Activated naive CD4-positive, alpha-beta T cell treated with Interleukin-2 at 50 U/mL for 16 hours (primary cell): ENCODE data around the gene SOWAHA.
"Not testable (repeated sequence)": the region's sequence is repeated elsewhere in the genome, so short reads cannot be mapped to it uniquely, and the experiment has no call there.

ENCODE experiments used
- DNase-seq: peaks from one replicate; pipeline ENCODE4 v3.0.0-alpha.2; 2020

Gene SOWAHA

DNA sequence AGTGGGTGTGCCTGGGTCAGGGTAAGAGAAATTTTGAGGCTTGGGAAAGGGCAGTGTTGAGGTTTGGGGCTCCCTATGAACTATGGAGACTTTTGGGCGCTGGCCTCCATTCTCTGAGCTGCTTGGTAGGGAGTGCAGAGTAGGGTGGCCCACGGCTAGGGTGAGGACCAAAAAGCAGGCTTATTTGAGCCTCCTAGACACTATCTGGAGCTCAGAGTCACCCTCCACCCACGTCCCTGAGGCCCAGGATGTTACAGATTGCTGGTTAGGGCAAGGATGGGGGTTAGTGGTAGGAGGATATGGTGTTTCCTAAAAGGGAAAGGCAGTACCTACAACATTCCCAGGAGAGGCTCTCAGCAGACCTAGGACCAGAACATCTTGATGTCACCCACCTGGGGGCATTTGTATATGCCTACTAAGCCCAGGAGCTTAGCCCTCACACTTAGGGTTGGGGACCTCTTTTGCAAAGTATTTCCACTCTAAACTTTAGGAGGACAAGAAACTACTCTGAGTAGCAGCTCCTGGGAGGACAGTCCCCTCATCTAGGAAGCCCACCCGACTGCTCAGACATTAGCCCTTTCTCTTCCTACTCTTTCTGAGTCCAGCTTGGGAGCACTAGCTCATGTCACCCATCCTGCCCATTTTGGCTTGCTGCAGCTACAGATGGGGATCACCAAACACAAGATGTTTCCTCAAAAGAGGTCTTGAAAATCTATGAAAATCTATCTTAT lies 15.0 kb downstream of the SOWAHA start:
- no peak for DNase-seq

DNA sequence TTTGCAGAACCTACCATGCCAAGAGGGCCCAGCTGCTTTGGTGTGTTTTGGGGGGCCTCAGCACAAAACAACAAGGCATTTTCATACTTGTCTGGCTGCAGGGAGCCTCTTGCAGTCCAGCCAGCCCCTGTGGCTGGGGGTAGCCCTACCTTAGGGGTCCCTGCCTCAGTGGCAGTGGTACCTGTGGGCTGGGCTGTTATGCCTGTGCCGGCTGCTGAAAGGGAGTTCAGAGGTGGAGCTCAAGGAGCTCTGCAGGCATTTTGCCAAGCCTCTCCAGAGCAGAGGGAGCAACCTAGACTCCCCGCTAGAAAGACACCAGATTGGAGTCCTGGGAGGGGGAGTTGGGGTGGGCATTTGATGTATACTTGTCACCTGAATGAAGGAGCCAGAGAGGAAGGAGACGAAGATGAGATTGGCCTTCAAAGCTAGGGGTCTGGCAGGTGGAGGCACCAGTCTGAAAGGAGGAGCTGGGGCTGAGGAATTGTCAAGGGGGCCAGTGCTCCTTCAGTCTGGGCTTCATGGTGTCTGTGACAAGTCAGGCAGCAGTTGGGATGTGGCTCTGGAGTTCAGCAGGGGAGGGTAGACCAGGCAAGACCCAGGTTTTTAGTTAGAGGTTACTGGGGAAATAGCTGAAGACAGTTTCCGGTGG lies 15.9 kb downstream of the SOWAHA start:
- DNase-seq = no peak

DNA sequence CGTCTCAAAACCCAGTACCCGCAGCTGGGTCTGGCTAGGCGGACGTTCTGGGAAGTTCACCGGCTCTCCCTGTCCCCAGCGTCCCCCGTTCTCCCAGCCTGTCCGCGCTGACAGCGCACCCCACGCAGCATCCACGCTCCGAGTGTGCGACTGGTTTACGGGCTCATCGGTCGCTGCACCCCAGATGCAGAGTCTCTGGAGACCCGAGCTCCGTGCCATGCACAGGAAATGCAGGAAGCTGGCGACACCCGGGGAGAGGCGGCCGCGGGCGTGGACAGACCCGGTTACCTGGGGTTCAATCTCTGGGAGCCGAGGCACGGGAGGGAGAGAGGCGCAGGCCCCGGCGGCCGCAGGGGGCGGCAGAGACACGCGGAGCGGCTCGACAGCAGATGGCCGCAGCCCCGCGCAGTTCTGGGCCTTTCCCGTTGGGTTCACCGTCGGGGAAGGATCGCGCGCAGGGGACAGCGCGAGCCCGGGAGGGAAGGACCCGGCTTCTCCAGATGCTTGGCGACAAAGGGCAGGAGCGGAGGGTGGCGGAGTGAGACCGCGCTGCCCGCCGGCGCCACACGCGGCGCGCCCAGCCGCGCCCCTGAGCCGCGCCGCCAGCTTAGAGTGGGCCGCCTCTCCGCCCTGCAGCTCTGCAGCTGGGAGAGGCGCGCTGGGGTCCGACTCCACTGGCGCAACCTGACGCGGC lies 16.8 kb downstream of the SOWAHA start:
- peak; percentile 75 for DNase-seq

DNA sequence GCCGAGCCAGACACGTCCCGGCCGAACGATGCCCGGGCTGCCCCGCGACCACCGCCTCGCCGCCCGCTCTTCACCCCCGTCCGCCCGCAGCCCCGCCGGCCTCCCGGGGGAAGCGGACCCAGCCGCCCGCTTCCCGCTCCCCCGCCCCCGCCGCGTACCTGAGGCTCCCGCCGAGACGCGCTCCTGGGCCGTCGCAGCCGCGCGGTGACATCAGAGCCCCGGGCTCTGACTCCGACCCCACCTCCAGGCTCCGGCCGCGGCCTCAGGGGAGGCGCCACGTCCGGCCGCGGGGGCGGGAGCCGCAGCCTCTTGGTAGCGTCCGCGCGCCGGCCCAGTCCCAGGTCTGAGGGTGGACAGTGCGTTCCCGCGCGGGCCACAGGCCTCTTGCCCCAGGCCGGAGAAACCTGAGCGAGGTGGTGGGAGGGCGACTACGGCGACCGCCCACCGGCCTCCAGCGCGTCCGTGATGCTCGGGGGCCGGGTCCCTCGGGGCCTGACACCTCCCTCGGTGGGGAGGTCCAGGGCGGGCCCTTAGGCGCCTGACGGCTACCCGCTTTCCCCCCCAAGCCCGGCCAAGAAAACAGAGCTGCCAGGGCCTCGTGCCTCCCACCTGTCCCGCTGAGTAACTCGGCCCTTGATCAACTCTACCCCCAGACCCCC lies 17.5 kb downstream of the SOWAHA start, which contains the start of gene SHROOM1:
TSS of gene SHROOM1 (minus strand) at position 212 of the 659 bp plus-strand sequence. CDS start 4,507 bp downstream, outside the sequence.
- no peak for DNase-seq

DNA sequence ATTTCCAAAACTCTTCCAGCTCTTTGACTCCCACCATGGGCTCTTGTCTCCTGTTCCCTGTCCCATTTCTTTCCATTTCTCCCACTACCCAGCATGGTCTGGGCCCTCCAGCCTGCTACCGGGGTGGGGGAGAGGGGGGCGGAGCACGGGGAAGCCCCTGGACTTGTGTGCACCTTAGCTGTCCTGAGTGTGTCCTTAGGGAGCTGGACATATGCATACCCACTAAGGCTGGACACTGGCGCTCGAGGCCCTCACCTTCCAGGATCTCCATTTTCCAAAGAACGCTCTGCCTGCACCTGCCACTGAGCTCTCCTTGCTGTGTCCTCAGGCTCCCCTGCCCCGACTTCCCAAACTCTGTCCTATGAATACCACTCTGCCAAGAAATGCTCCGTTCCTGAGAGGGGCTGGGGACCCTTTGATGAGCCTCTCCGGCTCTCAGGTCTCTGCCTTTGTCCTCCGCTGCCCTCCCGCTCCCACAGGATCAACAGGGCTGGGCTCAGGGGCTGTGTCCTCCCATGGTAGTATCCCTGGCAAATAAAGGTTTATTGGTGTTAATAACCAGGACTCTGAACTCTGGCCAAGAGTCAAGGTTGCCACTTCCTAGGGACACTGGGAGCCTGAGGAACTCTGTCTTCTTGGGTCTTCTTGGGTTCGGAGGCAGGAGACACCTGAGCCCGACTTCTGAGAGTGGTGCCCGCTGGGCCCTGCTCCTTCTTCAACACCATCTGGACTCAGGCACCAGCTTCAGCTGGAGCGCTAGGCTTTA lies 18.2 kb downstream of the SOWAHA start:
- DNase-seq = no peak

DNA sequence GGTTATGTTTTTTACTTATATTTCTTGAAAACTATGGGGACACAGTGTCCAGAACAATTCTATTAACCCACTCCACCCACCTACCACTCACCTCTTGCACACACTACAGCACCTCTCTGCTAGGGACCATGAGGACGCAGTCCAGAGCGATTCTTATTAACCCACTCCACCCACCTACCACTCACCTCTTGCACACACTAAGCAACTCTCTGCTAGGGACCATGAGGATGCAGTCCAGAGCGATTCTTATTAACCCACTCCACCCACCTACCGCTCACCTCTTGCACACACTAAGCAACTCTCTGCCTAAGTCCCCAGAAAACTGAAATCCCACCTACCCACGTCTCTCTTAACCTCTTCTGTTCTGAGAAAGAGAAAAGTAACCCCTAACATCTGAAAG lies 19.5 kb downstream of the SOWAHA start:
- DNase-seq = no peak

DNA sequence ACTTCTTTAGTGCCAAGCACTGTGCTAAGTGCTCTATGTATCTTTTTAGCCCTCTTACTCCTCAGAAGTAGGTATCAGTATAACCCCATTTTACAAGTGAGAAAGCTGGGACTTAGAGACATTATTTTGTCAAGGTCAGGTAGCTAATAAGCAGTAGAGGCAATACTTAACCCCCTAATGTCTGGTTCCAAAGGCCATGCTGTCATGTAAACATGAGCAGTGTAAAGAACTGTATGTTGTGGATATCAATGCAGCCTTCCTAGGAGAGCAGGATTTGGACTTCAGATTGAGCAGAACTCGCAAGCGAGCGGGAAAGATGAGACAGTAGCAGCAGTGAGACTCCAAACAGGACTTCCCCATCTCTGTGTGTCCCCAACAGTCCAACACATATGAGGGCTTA lies 21.0 kb downstream of the SOWAHA start:
- no peak for DNase-seq

DNA sequence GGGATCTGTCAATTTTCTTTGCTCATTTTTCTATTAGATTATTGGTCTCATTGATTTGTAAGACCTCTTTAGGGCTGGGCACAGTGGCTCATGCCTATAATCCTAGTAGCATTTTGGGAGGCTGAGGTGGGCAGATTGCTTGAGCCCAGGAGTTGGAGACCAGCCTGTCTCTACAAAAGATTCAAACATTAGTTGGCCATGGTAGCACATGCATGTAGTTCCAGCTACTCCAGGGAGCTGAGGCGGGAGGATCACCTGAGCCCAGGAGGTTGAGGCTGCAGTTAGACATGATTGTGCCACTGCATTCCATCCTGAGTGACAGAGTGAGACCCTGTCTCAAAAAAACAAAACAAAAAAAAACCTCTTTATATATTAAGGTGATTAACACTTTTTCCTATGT lies 23.8 kb downstream of the SOWAHA start:
- DNase-seq = no peak

DNA sequence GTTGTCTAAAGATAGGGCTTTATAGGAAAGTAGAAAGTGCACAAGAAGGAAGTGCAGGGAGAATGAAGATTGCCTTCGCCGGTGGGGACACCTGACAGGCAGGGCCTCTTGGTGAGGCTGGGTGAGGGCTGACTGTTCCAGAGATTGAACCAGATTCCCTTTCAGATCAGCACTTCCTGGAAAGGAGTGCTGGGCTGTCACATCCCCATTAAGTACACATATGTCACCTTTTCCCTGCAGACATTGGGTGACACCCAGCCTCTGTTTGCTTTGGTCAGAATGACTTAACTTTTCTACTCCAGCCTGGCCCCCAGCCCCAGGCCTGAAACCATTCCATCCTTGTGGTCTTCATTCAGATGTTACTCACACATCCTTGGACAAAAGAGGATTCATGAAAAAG lies 24.8 kb downstream of the SOWAHA start:
- no peak for DNase-seq

DNA sequence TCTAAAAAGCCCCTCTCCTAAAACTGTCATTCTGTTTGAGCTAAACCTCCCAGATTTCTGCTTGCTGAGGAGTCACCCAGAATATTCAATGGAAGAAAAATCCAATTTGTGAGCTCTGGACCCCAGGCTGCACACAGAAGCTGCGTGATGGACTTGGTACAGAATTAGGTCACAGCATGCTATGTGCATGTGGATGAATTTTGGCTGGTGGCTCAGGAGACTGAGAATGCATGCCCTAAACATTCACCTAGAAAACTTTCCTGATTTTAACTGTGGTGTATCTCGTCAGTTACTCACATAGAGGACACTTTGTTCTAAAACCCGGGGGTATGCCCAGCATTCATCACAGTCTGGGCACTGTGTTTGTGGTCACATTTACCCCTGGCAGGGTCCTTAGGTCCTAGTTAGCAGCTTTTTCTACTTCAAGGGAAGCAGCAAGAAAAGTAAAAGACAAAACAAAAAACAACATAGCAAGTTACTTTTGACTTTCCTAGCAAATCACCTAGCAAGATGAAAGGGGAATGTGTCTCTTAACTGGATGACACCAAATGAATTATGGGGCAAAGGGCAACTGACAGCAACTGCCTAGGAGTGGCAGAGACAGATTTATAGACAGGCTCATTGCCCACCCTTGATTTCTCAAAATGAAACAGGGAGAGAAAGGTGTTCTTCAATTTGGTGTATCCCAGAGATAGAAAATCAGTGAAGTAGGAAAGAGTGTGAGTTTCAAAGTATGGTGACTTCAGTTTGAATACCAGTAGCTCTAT lies 25.6 kb downstream of the SOWAHA start:
- DNase-seq = no peak

DNA sequence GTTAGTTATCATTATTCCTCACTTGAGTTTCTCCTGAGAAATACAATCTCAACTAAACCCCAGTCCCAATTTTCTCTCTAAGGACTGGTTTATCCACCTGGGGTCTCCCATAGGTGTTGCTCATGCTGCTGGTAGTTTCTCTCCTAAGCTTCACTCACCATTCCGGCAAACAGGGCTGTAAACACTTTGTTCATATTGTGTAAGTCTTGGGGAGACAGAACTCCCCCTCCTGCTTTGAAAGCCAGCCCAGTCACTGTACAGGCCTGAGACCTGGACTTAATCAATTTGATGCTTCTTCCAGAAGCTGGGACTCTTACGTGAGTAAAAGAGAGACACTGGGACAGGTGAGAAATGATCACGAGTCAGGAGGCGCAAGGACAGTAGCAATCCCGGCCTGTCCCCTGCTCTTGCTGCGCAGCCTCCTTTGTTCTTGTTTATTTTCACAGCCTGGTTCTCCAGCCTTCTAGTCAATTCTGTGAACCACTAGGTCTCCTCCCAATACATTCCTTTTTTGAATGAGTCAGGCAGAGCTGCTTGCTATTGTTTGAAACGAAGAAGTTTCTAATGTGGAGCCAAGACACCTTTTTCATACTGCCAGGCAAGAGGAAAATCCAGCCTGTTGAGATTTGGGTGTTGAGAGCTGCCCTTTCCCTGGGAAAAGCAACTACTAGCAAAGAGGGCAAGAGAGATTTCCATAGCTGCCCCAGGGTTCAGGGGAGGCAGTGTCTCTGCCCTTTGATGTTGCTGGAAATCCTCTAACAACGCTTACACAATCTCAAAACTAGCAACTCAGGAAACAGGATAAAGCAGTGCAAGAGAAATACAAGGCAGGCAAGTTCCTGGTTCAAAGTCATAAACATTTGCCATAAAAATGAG lies 26.6 kb downstream of the SOWAHA start:
- no peak for DNase-seq

DNA sequence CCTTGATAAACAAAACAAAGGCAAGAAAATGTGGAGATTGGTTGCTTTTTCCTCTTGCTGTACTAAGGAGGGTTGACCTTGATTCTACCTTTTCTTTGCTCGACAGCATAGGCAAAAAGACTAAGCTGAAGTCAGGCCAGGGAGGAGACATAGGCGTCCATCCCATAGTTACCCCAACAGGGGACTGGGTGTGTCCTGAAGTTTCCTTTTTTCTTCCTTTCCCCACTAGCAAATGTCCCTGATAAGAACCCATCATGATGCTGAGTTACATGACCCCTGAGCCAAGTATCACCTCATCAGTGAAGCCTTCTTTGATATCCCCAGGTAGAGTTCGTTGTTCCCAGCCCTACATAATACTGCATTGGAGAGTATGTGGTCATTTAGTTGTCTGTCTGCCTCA lies 27.2 kb downstream of the SOWAHA start:
- DNase-seq = no peak

DNA sequence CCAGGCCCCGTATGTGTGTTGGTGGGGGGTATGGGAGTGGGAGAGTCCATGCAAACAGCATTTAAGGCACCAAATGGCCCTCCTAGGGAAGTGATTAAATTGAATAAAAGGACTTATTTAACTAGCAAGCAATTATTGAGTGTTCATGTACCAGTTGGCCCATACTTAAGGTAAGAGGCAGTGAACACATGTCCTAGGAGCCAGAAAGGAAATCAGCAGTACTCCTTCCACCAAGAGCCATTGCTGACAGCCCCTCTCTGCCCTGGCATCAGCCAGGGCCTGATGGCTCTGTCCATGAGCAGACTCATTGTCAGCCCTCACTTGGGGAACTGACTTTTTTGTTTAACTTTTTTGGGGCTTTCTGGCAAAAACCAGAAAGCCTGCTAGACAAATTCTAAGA lies 27.8 kb downstream of the SOWAHA start:
- DNase-seq = no peak

DNA sequence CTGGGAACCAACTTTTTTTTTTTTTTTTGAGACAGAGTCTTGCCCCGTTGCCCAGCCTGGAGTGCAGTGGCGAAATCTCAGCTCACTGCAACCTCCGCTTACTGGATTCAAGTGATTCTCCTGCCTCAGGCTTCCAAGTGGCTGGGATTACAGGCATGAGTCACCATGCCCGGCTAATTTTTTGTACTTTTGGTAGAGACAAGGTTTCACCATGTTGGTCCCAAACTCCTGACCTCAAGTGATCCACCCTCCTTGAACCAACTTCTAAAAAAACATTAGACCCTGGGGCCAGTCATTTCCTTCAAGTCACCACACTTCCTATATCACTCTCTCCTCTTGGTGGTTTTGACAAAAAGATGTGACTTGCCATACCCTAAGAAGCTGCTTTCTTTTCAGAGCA lies 28.2 kb downstream of the SOWAHA start:
- DNase-seq = no peak

DNA sequence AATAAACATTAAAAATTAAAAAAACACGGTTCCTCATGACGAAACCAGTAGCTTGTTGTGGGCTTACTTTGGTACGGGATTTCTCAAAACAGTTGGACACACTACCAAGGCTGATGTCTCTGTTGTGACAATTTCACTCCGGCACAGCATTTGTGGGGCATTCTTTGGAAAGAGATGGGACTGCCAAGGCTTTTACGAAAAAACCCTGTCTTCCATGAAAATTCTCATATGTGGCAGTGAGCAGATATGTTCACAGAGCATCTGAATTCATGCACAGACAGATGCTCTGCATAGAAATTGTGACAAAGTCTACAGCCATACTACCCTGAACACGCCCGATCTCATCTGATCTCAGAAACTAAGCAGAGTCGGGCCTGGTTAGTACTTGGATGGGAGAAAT lies 35.2 kb downstream of the SOWAHA start:
- DNase-seq = no peak

DNA sequence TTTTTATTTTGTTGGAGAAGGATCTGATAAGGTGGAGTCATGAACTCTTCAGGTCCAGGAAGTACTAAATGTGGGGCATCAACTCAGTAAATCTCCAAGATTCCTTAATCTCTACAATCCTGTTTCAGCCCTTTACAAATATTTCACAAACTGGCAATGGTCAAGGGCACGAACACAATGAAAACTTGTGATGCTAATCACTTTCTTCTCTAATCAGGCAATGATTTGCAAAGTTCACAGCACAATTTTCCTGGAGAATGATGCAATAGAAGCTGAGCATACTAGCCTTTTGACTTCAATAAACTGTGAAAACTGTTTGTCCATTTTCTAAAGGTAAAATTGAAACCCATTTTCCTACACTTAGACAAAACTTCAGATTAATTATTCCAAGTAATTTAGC lies 36.2 kb downstream of the SOWAHA start:
- no peak for DNase-seq

DNA sequence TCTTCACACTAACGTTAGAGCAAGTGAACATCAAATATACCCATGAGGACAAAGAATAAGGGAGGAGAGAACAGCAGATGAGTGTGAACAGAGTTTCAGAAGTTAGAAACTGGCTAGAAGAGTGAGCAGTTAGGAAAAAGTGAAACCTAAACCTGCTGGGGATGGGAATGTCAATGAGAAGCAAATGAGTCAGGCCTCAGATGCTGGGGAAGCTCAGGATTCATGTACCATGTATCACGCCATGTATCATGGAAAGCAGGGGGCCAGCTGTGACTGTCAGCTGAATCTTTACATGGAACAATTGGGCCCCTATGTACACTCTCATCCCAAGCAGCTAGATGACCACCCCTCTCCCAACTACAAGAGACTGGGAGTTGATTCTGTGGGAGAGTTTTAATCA lies 37.0 kb downstream of the SOWAHA start:
- no peak for DNase-seq

DNA sequence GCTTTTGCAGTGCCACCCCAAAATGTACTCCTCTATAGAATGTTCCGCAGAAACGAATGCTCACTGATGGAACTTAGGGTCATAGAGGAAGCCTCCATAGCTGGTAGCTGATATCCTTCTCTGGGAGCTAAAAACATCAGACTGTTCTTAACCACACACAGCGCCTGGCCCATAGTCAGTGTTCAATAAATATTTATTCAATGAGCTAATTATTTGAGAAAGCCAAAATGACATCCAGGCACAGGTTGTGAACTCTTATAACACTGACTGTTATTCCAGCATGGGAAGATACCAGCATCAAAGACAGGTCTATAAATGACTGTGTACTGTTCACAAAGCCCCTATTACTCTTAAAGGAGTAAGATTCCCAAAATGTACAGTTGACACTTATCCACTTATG lies 40.2 kb downstream of the SOWAHA start:
- no peak for DNase-seq

DNA sequence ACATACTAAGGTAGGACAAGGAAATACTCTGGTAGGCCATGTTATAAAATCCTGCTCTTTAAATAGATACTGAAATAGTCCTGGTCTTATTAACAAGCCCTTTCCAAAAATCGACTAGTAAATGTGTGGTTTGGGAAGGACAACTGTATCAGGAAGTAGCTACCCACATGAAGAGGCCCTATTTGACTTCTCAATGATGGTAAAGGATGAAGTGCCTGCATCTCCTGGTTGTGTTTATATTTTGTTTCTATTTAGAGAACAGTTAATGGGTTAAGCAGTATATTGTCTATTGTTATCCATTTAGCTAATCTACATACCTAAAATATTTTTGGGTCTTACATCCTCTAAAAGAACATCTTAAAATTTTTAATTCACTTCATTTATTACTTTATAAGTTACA lies 40.7 kb downstream of the SOWAHA start:
- DNase-seq = no peak

DNA sequence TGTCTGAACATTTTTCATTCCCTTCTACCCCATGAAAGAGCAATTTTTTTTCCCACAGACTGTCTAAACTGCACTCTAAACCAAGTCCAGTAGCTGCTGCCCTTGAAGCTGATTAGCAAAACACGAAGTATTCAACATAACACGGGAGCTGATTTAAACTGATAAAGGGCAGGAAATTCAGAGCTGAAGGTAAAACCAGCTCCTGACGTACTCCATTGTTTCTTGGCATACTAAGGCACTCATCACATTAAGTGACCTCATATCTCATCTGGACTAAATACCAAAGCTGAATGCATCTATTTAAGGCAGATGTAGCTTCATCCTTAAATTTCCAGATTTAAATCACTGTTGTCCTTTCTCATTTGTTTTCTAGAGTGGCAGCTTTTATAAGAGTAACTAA lies 41.2 kb downstream of the SOWAHA start:
- DNase-seq = no peak

DNA sequence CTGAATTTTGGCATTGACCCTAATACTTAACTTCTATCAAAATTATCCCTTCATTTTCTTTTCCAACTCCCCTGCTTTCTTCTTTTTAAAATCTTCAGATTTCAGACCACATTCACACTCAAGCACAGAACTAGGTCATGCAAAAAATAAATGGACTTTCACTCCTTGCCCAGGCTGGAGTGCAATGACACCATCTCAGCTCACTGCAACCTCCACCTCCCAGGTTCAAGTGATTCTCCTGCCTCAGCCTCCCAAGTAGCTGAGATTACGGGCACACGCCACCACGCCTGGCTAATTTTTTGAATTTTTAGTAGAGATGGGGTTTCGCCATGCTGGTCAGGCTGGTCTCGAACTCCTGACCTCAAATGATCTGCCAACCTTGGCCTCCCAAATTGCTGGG lies 41.9 kb downstream of the SOWAHA start:
- DNase-seq = not testable (repeated sequence)
